Kidney epithelial cell (primary cell): ENCODE measurements around the gene CCDC185. TPM values are rescaled to one million over a fixed set of nuclear protein-coding genes. Genes with fewer than 3 reads are reported as not detected.

Experiments
- DNase-seq: peaks from one replicate; pipeline ENCODE4 v3.0.0-alpha.2; 2010; ENCODE audit warnings: low read depth
- H3K27me3 ChIP-seq: 2 replicates; pipeline ENCODE4 v1.6.0; 2011; ENCODE audit warnings: low read length; ENCODE audit not compliant: control insufficient read depth, insufficient read depth
- H3K36me3 ChIP-seq: 2 replicates; pipeline ENCODE4 v1.5.1; 2011; ENCODE audit warnings: low read length; ENCODE audit not compliant: control insufficient read depth, insufficient read depth
- H3K4me3 ChIP-seq: 2 replicates; pipeline ENCODE4 v1.5.1; 2011; ENCODE audit warnings: low read depth, mild to moderate bottlenecking, control low read depth, low read length
- CTCF ChIP-seq: IDR thresholded peaks from 2 replicates; pipeline ENCODE4 v1.5.1; 2011; ENCODE audit warnings: mild to moderate bottlenecking, moderate library complexity, low read length, control low read depth, inconsistent platforms; ENCODE audit not compliant: insufficient read depth, poor library complexity, severe bottlenecking
- total RNA-seq: library from RNA; depleted of rRNA; stranded (reverse); fragments of >200 nt; gene quantifications from 2 replicates; pipeline ENCODE4 v1.2.3, GENCODE V29; 2015

Gene CCDC185
- total RNA-seq, 1 donor from 2014 or later: not detected

GRCh38 chr1:223411710-223412109 lies 18.5 kb downstream of the CCDC185 start:
- no peaks in the 10 kb centered on the region for H3K36me3 ChIP-seq
- TF ChIP-seq CTCF: no peak

GRCh38 chr1:223413216-223413615 lies 20.0 kb downstream of the CCDC185 start:
- no peak for DNase-seq
- Histone ChIP-seq H3K4me3 (no peak overlapping the region), H3K36me3 (no peaks in the 10 kb centered on the region), H3K27me3 (no peaks in the 10 kb centered on the region)
- no peak for TF ChIP-seq CTCF

More at GRCh38 chr1:223411710-223412109, 18.5 kb downstream of the CCDC185 start:
- H3K4me3 ChIP-seq: no peak overlapping the region
- no peak for DNase-seq
- H3K27me3 ChIP-seq: no peaks in the 10 kb centered on the region

GRCh38 chr1:223417444-223417843 lies 24.2 kb downstream of the CCDC185 start:
- peak; percentile 77 for DNase-seq
- Histone ChIP-seq H3K36me3 (no peaks in the 10 kb centered on the region), H3K4me3 (no peak overlapping the region), H3K27me3 (no peaks in the 10 kb centered on the region)
- no peak for TF ChIP-seq CTCF

- no peak overlapping the region for H3K4me3 ChIP-seq
- no peaks in the 10 kb centered on the region for H3K27me3 ChIP-seq
- TF ChIP-seq CTCF: no peak
- DNase-seq: no peak
- no peaks in the 10 kb centered on the region for H3K36me3 ChIP-seq
These were observed 24.9 kb downstream of the CCDC185 start for GRCh38 chr1:223417903-223418663.

- H3K27me3 ChIP-seq: no peaks in the 10 kb centered on the region
- H3K36me3 ChIP-seq: no peaks in the 10 kb centered on the region
- DNase-seq: no peak
- TF ChIP-seq CTCF: no peak
- no peak overlapping the region for H3K4me3 ChIP-seq
These were observed 25.9 kb downstream of the CCDC185 start for GRCh38 chr1:223419115-223419514.

GRCh38 chr1:223419561-223419960 lies 26.3 kb downstream of the CCDC185 start:
- DNase-seq: no peak
- Histone ChIP-seq H3K4me3 (no peak overlapping the region), H3K27me3 (no peaks in the 10 kb centered on the region), H3K36me3 (no peaks in the 10 kb centered on the region)
- no peak for TF ChIP-seq CTCF
